ENCODE measurements around the gene TUBG1. TPM values are rescaled to one million over a fixed set of nuclear protein-coding genes. Genes with fewer than 3 reads are reported as not detected.
A peak's percentile ranks its signal among the peaks of the same experiment; 100 is the strongest.

Gene TUBG1
- total RNA-seq, 1 donor from 2014 or later, result 29.2 TPM

DNA sequence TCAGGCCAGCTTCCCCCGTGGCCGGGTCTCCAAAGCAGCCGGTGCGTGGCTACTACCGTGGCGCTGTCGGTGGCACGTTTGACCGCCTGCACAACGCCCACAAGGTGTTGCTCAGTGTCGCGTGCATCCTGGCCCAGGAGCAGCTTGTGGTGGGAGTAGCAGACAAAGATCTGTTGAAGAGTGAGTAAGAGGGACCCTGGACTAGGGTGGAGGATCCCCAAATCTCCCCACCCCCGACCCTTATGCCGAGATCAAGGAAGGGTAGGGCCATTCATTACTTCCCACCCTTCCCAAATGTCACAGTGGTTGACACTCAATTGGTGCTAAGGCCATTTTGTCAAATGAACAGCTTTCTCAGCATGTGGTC is 46.4 kb upstream of the TUBG1 start:
- DNase-seq (no peak), ATAC-seq (no peak)
- Histone ChIP-seq H3K36me3 (peaks cover 21% of the 10 kb centered on the region), H3K9me3 (no peaks in the 10 kb centered on the region), H3K27me3 (no peaks in the 10 kb centered on the region), H3K27ac (peak overlapping the region; percentile 85), H3K4me1 (peaks cover 43% of the 10 kb centered on the region), H3K4me3 (peak overlapping the region; percentile 98)
- TF ChIP-seq, protein P1, sequence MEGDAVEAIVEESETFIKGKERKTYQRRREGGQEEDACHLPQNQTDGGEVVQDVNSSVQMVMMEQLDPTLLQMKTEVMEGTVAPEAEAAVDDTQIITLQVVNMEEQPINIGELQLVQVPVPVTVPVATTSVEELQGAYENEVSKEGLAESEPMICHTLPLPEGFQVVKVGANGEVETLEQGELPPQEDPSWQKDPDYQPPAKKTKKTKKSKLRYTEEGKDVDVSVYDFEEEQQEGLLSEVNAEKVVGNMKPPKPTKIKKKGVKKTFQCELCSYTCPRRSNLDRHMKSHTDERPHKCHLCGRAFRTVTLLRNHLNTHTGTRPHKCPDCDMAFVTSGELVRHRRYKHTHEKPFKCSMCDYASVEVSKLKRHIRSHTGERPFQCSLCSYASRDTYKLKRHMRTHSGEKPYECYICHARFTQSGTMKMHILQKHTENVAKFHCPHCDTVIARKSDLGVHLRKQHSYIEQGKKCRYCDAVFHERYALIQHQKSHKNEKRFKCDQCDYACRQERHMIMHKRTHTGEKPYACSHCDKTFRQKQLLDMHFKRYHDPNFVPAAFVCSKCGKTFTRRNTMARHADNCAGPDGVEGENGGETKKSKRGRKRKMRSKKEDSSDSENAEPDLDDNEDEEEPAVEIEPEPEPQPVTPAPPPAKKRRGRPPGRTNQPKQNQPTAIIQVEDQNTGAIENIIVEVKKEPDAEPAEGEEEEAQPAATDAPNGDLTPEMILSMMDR (IDR thresholded peaks at IDR 0.05), result no peak
- intact Hi-C loops (cut with DNase I), result no loop called here

DNA sequence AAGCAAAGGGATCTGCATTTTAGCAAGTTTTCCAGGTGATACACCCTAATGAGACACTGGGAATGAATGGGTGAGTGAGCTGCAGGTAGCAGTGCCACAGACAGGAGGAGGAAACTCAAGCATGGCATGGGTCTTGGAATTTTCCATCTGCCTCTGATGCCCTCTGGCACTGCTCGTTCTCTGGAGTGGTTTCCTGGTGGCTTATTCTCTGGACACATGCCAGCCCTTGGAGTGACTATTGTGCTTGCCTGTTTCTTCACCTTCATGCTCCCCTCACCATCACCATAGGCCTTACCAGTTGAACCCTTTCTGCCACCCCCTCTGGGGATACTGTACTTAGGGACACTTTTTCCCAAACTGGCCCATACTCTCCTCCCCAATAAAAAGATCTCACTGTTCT is 45.9 kb upstream of the TUBG1 start:
- TF ChIP-seq, protein P1 (IDR thresholded peaks at IDR 0.05), result no peak
- no peak for ATAC-seq
- DNase-seq, result no peak
- intact Hi-C loops (cut with DNase I), result no loop called here
- Histone ChIP-seq H3K27me3 (no peaks in the 10 kb centered on the region), H3K4me1 (peaks cover 47% of the 10 kb centered on the region), H3K4me3 (peak overlapping the region; percentile 98), H3K27ac (no peak overlapping the region), H3K36me3 (peaks cover 25% of the 10 kb centered on the region), H3K9me3 (no peaks in the 10 kb centered on the region)

DNA sequence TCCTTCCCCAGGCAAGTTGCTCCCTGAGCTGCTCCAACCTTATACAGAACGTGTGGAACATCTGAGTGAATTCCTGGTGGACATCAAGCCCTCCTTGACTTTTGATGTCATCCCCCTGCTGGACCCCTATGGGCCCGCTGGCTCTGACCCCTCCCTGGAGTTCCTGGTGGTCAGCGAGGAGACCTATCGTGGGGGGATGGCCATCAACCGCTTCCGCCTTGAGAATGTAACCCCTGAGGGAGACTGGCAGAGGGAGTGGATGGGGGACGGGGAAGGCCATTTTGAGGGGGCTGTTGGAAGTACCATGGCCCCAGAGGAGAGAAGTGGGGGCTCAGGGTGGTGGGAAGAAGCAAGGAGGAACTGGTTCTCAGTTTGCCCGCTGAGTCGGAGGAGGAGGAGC is 45.5 kb upstream of the TUBG1 start:
- TF ChIP-seq, protein P1 (IDR thresholded peaks at IDR 0.05), result no peak

DNA sequence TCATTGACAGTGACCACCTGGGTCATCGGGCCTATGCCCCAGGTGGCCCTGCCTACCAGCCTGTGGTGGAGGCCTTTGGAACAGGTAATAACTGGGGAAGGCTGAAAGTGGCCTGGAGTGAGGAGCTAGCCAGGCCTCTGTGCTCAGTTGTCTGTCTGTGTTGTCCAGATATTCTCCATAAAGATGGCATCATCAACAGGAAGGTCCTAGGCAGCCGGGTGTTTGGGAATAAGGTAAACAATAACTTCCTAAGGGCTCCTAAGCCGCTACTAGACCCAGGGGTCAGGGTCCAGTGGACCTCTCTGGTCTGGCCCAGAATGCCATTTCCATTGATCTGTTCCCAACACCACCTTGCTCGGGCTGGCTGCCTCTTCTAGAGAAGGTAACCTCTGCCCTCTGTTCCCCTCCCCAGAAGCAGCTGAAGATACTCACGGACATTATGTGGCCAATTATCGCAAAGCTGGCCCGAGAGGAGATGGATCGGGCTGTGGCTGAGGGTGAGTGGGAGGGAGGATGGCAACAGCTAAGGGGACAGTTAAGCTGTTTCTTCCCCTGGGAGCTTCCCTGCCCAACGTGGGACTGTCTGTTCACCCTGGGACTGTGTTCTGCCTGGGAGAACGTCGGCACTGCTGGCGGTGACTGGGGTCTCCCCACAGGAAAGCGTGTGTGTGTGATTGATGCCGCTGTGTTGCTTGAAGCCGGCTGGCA is 44.5 kb upstream of the TUBG1 start:
- ATAC-seq (no peak), DNase-seq (no peak)
- intact Hi-C loops (cut with DNase I), result no loop called here
- TF ChIP-seq, protein P1 (IDR thresholded peaks at IDR 0.05), result no peak
- H3K4me1 ChIP-seq, result peaks cover 50% of the 10 kb centered on the region
- H3K36me3 ChIP-seq, result peaks cover 39% of the 10 kb centered on the region
- no peak overlapping the region for H3K27ac ChIP-seq
- H3K4me3 ChIP-seq, result no peak overlapping the region
- no peaks in the 10 kb centered on the region for H3K9me3 ChIP-seq
- no peaks in the 10 kb centered on the region for H3K27me3 ChIP-seq

More for the DNA sequence above, 45.5 kb upstream of the TUBG1 start:
- Histone ChIP-seq H3K36me3 (peaks cover 29% of the 10 kb centered on the region), H3K4me1 (peaks cover 50% of the 10 kb centered on the region), H3K9me3 (no peaks in the 10 kb centered on the region), H3K4me3 (no peak overlapping the region), H3K27me3 (no peaks in the 10 kb centered on the region), H3K27ac (no peak overlapping the region)
- DNase-seq (no peak), ATAC-seq (no peak)
- intact Hi-C loops (cut with DNase I), result no loop called here

DNA sequence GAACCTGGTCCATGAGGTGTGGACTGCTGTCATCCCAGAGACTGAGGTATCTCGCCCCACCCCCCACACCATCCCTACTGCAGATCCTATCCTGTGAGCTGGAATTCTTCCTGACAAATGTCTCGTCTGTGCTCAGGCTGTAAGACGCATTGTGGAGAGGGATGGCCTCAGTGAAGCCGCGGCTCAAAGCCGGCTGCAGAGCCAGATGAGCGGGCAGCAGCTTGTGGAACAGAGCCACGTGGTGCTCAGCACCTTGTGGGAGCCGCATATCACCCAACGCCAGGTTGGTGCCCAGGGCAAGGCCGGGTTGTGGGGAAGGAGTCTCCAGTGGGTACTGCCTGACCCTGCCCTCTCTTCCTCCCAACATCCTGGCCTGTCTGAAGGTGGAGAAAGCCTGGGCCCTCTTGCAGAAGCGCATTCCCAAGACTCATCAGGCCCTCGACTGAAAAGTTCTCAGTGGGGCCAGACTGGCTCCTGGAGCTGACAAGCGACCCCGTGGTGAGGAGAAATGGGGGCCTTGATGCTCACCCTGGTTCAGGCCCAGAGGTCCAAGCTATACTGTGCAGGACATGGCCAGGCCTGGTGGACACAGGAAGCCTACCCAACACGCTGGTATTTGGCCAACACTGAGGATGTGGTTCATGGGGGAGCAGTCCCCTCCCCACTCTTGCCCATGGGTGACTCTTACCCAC is 43.8 kb upstream of the TUBG1 start:
- DNase-seq (no peak), ATAC-seq (no peak)
- Histone ChIP-seq H3K27me3 (no peaks in the 10 kb centered on the region), H3K36me3 (peaks cover 46% of the 10 kb centered on the region), H3K4me1 (peaks cover 50% of the 10 kb centered on the region), H3K27ac (peak overlapping the region; percentile 97), H3K9me3 (no peaks in the 10 kb centered on the region), H3K4me3 (no peak overlapping the region)
- TF ChIP-seq, protein P1 (IDR thresholded peaks at IDR 0.05), result no peak
- intact Hi-C loops (cut with DNase I), result no loop called here
